Smooth muscle cell (in vitro differentiated cells): ENCODE data around the gene PTPRM. TPM values are rescaled to one million over a fixed set of nuclear protein-coding genes. Genes with fewer than 3 reads are reported as not detected.

ENCODE experiments used
- DNase-seq: peaks from one replicate; lab custom pipeline; 2025; ENCODE audit not compliant: unreplicated experiment; lab: John Stamatoyannopoulos, UW
- H2AFZ ChIP-seq: fragments of 200-600 bp; sonication (generic); 2 replicates; pipeline ENCODE4 v1.6.0; 2016; ENCODE audit warnings: antibody characterized with exemption, low read depth, mild to moderate bottlenecking
- H3F3A ChIP-seq: fragments of 200-600 bp; sonication (generic); 2 replicates; pipeline ENCODE4 v1.6.0; 2017; ENCODE audit warnings: antibody characterized with exemption, low read depth
- H3K27ac ChIP-seq: fragments of 200-600 bp; sonication (generic); 2 replicates; pipeline ENCODE4 v1.5.1; 2016; ENCODE audit warnings: low read depth, mild to moderate bottlenecking
- H3K27me3 ChIP-seq: fragments of 200-600 bp; sonication (generic); 2 replicates; pipeline ENCODE4 v1.6.1; 2016; ENCODE audit warnings: low read depth, mild to moderate bottlenecking
- H3K36me3 ChIP-seq: fragments of 200-600 bp; sonication (generic); 2 replicates; pipeline ENCODE4 v1.5.1; 2016; ENCODE audit warnings: low read depth
- H3K4me1 ChIP-seq: fragments of 200-600 bp; sonication (generic); 2 replicates; pipeline ENCODE4 v1.5.1; 2016; ENCODE audit warnings: low read depth
- H3K4me2 ChIP-seq: fragments of 200-600 bp; sonication (generic); 2 replicates; pipeline ENCODE4 v1.6.0; 2016; ENCODE audit warnings: mild to moderate bottlenecking
- H3K4me3 ChIP-seq: fragments of 200-600 bp; sonication (generic); 2 replicates; pipeline ENCODE4 v1.5.1; 2016; ENCODE audit warnings: mild to moderate bottlenecking
- H3K79me2 ChIP-seq: fragments of 200-600 bp; sonication (generic); 2 replicates; pipeline ENCODE4 v1.6.0; 2016; ENCODE audit warnings: low read depth, mild to moderate bottlenecking
- H3K9ac ChIP-seq: fragments of 200-600 bp; sonication (generic); 2 replicates; pipeline ENCODE4 v1.6.0; 2016; ENCODE audit warnings: low read depth
- H3K9me3 ChIP-seq: fragments of 200-600 bp; sonication (generic); replicated peaks from 2 replicates; pipeline ENCODE4 v1.5.1; 2016; ENCODE audit warnings: low read depth
- H4K20me1 ChIP-seq: fragments of 200-600 bp; sonication (generic); 2 replicates; pipeline ENCODE4 v1.6.0; 2016; ENCODE audit warnings: low read depth
- CTCF ChIP-seq: fragments of 200-600 bp; sonication (generic); IDR thresholded peaks from 2 replicates; pipeline ENCODE4 v1.5.1; 2017; ENCODE audit warnings: borderline replicate concordance, mild to moderate bottlenecking, antibody characterized with exemption; ENCODE audit not compliant: insufficient read depth, poor library complexity, severe bottlenecking
- WGBS: methylation state at CpG from one replicate; pipeline ENCODE4 v1.1.7; 2016; ENCODE audit warnings: low lambda C conversion rate; 5-methylcytosine and 5-hydroxymethylcytosine counted together
- polyA plus RNA-seq: library from polyadenylated mRNA; unstranded; fragments of >200 nt; fragmentation: Nextera tagmentation; extraction: Ambion mirVana; gene quantifications from 2 replicates; pipeline ENCODE4 v1.2.1, GENCODE V29; 2016
- total RNA-seq: library from RNA; depleted of rRNA; stranded (reverse); fragments of >200 nt; gene quantifications from 2 replicates; pipeline ENCODE4 v1.2.3, GENCODE V29; 2014

The PTPRM gene
- total and polyA plus RNA-seq, 2 experiments from 2014 or later: 57.5 to 115 TPM

GRCh38 chr18:8290435-8290834 lies 723.3 kb downstream of the PTPRM start:
- Histone ChIP-seq H4K20me1 (no peaks in the 10 kb centered on the region), H3K27me3 (no peaks in the 10 kb centered on the region), H3K9ac (no peak overlapping the region), H3K9me3 (no peaks in the 10 kb centered on the region), H3K4me3 (no peak overlapping the region), H3K4me2 (no peak overlapping the region), H3K4me1 (no peaks in the 10 kb centered on the region), H3K79me2 (no peaks in the 10 kb centered on the region), H2AFZ (no peak overlapping the region), H3K36me3 (no peaks in the 10 kb centered on the region), H3K27ac (no peak overlapping the region), H3F3A (no peaks in the 10 kb centered on the region)
- TF ChIP-seq CTCF: no peak
- 90% methylated on average over 3 of the region's 3 CpGs for WGBS
- no peak for DNase-seq

- no peaks in the 10 kb centered on the region for H3K79me2 ChIP-seq
- no peak overlapping the region for H3K4me2 ChIP-seq
- H3K27ac ChIP-seq: no peak overlapping the region
- H2AFZ ChIP-seq: no peak overlapping the region
- no peak overlapping the region for H3K4me3 ChIP-seq
- no peaks in the 10 kb centered on the region for H3K4me1 ChIP-seq
- no peaks in the 10 kb centered on the region for H3K9me3 ChIP-seq
- TF ChIP-seq CTCF: no peak
- H4K20me1 ChIP-seq: no peaks in the 10 kb centered on the region
- 86% methylated on average over 1 of the region's 1 CpG for WGBS
- H3K36me3 ChIP-seq: no peaks in the 10 kb centered on the region
- DNase-seq: no peak
- no peaks in the 10 kb centered on the region for H3K27me3 ChIP-seq
- H3F3A ChIP-seq: no peaks in the 10 kb centered on the region
- no peak overlapping the region for H3K9ac ChIP-seq
These were observed 723.8 kb downstream of the PTPRM start for GRCh38 chr18:8290913-8291312.

- no peaks in the 10 kb centered on the region for H3K9me3 ChIP-seq
- H3K4me2 ChIP-seq: no peak overlapping the region
- H3K4me3 ChIP-seq: no peak overlapping the region
- H2AFZ ChIP-seq: no peak overlapping the region
- WGBS: 88% methylated on average over 2 of the region's 2 CpGs
- no peaks in the 10 kb centered on the region for H4K20me1 ChIP-seq
- no peak overlapping the region for H3K27ac ChIP-seq
- TF ChIP-seq CTCF: no peak
- H3K9ac ChIP-seq: no peak overlapping the region
- no peak for DNase-seq
- H3K4me1 ChIP-seq: no peaks in the 10 kb centered on the region
- H3K36me3 ChIP-seq: no peaks in the 10 kb centered on the region
- no peaks in the 10 kb centered on the region for H3F3A ChIP-seq
- H3K79me2 ChIP-seq: no peaks in the 10 kb centered on the region
- no peaks in the 10 kb centered on the region for H3K27me3 ChIP-seq
These were observed 726.1 kb downstream of the PTPRM start for GRCh38 chr18:8293184-8293583.

- Histone ChIP-seq H3K9me3 (no peaks in the 10 kb centered on the region), H4K20me1 (no peaks in the 10 kb centered on the region), H3K4me1 (peaks cover 5% of the 10 kb centered on the region), H3K4me3 (no peak overlapping the region), H3K9ac (no peak overlapping the region), H3K27ac (no peak overlapping the region), H3K36me3 (no peaks in the 10 kb centered on the region), H3K4me2 (no peak overlapping the region), H2AFZ (no peak overlapping the region), H3K27me3 (no peaks in the 10 kb centered on the region), H3K79me2 (no peaks in the 10 kb centered on the region), H3F3A (no peaks in the 10 kb centered on the region)
- no peak for DNase-seq
- no peak for TF ChIP-seq CTCF
- WGBS: 88% methylated on average over 16 of the region's 16 CpGs
These were observed 729.9 kb downstream of the PTPRM start for GRCh38 chr18:8296886-8297616.
